Osteocyte (in vitro differentiated cells): ENCODE measurements around the gene SRGAP1. TPM values are rescaled to one million over a fixed set of nuclear protein-coding genes. Genes with fewer than 3 reads are reported as not detected.

Experiments
- DNase-seq: peaks from one replicate; pipeline ENCODE4 v3.0.0; 2021; ENCODE audit warnings: mixed read lengths; ENCODE audit not compliant: unreplicated experiment; ENCODE audit errors: extremely low spot score
- H3K27ac Mint-ChIP-seq: one replicate; pipeline ENCODE4 v1.8.0; 2021; ENCODE audit warnings: mild to moderate bottlenecking, mixed read lengths; ENCODE audit not compliant: unreplicated experiment
- H3K27me3 Mint-ChIP-seq: one replicate; pipeline ENCODE4 v1.8.0; 2021; ENCODE audit warnings: mixed read lengths; ENCODE audit not compliant: unreplicated experiment
- H3K36me3 Mint-ChIP-seq: one replicate; pipeline ENCODE4 v1.8.0; 2021; ENCODE audit warnings: mixed read lengths; ENCODE audit not compliant: unreplicated experiment
- H3K4me1 Mint-ChIP-seq: one replicate; pipeline ENCODE4 v1.8.0; 2021; ENCODE audit warnings: mixed read lengths; ENCODE audit not compliant: unreplicated experiment
- H3K4me3 Mint-ChIP-seq: one replicate; pipeline ENCODE4 v1.8.0; 2021; ENCODE audit warnings: mild to moderate bottlenecking, moderate library complexity, mixed read lengths; ENCODE audit not compliant: unreplicated experiment
- H3K9me3 Mint-ChIP-seq: one replicate; pipeline ENCODE4 v1.8.0; 2021; ENCODE audit warnings: mixed read lengths; ENCODE audit not compliant: unreplicated experiment
- total RNA-seq: library from RNA; stranded (reverse); gene quantifications from 2 replicates; pipeline ENCODE4 v1.2.1, GENCODE V29; 2021
- TF ChIP-seq, protein P1 (sequence below): fragments of 200-600 bp; sonication (generic); IDR thresholded peaks from 2 replicates; pipeline ENCODE4 v1.5.0; 2021; ENCODE audit warnings: antibody characterized with exemption, mild to moderate bottlenecking, moderate library complexity

SRGAP1 gene
- total RNA-seq, 1 donor from 2014 or later = 11.0 TPM

DNA sequence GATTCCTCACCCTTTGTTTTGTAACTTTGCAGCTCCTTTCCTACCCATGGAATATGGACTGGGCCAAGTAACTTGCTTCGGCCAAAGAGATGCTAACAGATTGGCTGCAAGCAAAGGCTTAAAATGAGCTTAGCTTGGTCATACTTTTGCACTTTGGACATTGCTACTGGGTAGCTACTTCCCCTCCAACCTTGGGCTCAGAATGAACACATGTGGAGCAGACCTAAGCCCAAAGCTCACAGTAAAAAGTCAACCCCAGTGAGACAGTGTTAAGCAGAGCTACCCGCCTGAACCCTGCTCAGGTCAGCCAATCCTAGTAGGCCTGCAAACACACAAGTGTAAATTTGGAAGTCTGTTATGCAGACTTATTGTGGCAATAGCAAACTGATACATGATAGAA, 363.0 kb downstream of the SRGAP1 start:
- no peak for DNase-seq
- no peak overlapping the region for H3K4me3 Mint-ChIP-seq
- H3K27me3 Mint-ChIP-seq = no peaks in the 10 kb centered on the region
- no peaks in the 10 kb centered on the region for H3K4me1 Mint-ChIP-seq
- peaks cover 5% of the 10 kb centered on the region for H3K36me3 Mint-ChIP-seq
- TF ChIP-seq, protein P1, sequence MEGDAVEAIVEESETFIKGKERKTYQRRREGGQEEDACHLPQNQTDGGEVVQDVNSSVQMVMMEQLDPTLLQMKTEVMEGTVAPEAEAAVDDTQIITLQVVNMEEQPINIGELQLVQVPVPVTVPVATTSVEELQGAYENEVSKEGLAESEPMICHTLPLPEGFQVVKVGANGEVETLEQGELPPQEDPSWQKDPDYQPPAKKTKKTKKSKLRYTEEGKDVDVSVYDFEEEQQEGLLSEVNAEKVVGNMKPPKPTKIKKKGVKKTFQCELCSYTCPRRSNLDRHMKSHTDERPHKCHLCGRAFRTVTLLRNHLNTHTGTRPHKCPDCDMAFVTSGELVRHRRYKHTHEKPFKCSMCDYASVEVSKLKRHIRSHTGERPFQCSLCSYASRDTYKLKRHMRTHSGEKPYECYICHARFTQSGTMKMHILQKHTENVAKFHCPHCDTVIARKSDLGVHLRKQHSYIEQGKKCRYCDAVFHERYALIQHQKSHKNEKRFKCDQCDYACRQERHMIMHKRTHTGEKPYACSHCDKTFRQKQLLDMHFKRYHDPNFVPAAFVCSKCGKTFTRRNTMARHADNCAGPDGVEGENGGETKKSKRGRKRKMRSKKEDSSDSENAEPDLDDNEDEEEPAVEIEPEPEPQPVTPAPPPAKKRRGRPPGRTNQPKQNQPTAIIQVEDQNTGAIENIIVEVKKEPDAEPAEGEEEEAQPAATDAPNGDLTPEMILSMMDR = no peak
- no peak overlapping the region for H3K27ac Mint-ChIP-seq
- peaks cover 4% of the 10 kb centered on the region for H3K9me3 Mint-ChIP-seq

Other genes with a start within 250 kb of the SRGAP1 start
- gene DPY19L2, start 176.2 kb upstream of the SRGAP1 start, total RNA-seq = 13.9 and 15.2 TPM in 2 replicates
- 18.6 and 22.2 TPM in 2 replicates for gene RXYLT1, start 64.8 kb upstream of the SRGAP1 start, total RNA-seq